ENCODE data around the gene CCNI2.

Gene CCNI2

DNA sequence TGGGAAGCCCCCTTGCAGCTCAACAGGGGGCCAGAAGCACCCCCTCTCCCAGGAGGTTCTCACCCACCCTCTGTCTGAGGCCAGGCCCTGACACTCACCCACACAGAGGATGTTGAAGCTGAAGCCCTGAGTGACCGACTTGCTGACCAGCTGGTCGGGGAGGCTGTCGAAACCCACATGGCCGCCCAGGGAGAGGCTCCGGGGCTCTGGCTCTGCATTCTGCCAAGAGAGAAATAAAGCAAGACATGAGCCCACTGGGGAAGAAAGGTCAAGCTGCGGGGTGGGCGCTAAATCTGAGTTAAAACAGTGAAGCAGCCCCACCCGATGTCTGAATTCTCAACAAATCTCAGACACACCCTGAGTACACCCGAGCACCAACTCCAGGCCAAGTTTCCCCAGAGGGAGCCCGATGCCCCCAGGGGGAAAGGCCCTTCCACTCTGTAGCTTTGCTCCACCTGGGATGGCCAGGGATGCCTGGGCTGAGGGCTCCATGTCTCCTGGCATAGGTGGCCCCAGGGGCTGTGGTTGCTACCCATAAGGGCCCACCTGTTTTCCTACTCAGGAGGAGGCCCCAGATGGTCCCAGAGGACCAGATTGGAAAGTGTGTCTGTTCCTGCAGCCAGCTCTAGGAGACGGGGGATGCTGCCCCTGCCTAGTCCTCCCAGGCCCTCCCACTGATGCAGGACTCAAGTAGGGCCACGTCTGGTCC lies 18.2 kb downstream of the CCNI2 start:
- DNase-seq (ENCODE audit: low read depth) = no peak

DNA sequence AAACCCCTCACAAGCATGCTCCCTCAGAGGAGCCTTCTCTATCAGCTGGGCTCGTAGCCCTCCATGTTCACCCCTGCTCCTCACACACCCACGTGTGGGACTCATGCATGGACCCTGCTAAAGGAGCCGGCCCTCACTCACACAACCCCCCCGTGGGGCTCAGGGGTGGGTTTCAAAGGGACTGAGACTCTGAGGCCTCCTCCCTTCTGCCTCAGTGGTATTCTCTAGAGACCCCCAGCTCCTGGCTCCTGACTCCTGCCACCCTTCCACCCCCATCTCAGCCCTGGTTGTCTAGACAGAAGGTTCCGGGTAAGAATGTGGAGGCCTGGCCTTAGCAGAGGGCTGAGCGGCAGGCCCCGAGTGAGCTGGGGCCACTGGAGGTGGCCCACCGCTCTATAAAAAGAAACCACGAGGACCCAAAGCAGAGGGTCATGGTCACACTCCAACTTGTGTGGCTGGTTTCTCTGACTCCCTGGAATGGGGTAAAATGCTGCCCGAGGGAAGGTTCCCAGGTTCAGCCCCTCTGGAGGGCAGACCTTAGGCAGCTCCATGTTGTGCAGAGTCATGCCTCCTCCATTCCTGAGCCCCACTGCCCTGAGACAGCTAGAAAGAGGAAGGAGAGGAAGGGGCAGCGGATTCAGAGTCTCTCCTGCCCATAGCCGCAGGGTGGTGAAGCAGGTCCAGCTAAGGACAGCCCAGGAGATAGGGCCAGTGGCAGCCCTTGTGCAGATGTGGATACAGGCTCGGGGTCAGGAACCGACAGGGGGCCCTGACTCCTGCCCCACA lies 19.0 kb downstream of the CCNI2 start:
- no peak for DNase-seq (ENCODE audit: low read depth)

DNA sequence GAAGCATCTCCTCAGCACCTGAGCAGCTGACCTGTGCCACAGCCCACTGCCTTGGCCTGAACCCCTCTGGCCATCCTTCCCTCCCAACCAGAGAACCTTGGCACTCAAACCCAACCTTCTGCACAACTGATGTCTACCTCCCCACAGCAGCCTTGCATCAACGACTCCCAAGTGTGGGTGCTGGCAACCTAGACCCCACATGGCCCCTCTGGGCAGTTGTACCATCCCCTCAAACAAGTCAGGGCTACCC lies 19.5 kb downstream of the CCNI2 start:
- no peak for DNase-seq (ENCODE audit: low read depth)

DNA sequence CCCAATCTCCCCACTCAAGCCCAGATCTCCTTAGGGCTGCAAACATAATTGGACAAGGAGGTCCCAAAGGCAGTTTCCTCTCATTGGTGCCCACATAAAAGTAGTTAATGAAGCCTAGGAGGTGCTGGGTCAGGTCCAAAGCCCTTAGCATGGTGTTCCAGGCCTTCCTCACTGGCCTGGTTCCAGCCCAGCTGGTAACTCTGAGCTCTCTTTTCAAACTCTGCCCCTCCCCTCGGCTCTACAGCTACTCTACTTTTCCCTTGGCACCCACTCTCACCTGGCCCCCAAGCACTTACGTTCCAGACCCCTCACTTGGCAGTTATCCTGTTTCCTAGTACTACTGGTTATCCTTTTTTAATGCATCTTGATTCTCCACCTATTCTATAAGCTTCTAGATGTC lies 19.9 kb downstream of the CCNI2 start:
- DNase-seq (ENCODE audit: low read depth) = no peak

DNA sequence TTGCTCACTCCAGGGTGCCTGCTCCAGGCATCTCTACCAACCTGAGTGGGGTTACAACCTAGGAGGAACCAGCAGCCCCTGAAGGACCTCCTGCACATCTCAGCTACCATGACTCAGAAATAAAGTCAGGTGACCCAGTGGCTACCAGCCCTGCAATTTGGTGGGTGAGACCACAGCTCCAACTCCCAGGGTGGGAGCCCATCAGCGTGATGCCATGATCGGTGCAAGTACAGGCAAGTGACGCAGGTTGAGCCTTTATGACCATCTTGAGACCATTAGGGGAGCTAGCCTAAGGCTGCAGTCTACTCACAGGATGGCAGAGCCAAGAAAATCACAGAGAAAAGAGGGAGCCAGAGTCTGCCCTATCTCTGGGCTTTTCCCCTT lies 21.3 kb downstream of the CCNI2 start:
- DNase-seq (ENCODE audit: low read depth) = no peak

DNA sequence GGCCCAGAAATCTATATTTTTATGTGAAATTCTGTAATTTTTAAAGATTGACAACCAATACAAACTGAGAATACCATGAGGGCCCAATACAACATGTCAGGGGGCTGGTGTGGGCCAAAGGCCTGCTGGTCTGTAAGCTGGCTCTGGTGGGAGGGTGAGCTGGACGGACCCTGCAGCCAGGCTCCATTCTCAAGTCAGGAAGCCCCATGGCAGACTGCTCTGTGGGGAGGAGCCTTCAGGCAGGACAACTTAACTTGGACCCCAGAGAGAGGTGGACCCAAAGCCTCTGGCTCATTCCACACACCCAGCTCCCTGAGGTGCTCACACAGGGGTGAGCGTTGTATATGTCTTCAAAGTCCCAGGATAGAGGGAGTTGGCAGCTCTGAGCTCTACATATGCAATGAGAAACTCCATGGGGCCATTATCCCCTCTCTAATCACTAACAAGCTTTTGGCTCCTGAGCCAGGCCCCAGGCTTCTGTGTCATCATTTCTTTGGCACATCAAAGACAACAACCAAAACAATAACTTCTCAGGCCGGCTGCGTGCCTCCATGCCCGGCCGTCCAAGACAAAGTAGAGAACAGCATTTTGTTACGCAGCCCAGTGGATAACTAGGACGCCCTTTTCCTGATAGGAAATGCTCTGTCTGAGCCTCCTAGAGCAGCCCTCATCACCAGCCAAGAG lies 23.4 kb downstream of the CCNI2 start:
- DNase-seq (ENCODE audit: low read depth) = no peak

DNA sequence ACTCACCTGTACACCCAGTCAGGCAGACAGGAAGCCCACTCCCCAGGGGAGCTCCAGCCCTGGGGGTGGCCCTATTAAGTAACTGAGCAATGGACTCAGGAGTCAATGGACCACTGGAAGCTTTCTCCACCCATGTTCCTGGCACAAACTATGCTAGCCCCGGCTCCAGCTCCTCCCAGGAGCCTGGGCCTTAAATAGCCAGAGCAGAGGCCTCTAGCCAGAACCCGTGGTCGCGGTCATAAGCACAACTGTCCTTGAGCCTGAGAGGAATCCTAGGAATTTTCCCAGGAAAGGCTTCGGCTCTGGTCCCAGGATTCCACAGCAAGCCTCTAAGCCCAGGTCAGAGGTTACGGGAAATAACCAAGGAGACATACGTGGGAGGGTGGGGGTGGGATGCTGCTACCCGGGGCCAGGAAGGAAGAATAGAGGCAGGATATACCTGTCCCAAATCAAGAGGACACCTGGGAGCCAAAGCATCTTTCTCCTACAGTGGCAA lies 24.3 kb downstream of the CCNI2 start:
- DNase-seq (ENCODE audit: low read depth) = no peak

DNA sequence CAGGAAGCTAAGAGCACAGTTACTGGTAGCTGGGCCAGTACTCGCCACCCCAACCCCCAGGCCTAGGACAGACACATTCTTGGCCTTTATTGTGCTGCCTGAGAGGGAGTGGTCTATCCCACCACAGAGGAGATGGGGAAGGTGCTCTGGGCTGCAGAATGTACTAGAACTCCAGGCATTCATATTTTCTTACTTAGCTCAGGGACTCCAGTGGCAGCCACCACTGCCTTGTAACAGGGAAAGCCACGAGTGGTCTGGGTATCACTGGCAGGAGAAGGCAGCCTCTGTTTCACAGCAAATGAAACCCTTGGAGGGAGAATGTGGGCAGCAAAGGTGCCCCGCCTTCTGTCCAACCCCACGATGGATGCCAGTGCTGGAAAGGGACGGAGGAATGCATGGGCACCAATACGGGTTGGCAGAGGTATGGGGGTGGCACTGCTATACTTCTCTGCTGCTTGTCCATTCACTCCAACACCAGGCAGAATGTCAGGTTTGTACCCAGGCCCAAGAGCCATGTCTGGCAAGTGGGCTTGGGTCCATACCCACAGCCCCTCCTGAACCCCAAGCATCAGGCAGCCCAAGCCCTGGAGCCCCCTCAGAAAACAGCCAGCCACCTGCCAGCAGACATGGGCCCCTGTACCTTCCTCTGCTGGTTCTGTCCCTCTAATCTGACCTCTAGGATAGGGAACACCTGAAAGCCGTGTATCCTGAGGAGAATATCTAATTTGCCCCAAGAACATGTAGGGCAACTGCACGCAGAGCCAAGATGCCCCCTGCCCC lies 25.3 kb downstream of the CCNI2 start:
- DNase-seq (ENCODE audit: low read depth) = no peak

DNA sequence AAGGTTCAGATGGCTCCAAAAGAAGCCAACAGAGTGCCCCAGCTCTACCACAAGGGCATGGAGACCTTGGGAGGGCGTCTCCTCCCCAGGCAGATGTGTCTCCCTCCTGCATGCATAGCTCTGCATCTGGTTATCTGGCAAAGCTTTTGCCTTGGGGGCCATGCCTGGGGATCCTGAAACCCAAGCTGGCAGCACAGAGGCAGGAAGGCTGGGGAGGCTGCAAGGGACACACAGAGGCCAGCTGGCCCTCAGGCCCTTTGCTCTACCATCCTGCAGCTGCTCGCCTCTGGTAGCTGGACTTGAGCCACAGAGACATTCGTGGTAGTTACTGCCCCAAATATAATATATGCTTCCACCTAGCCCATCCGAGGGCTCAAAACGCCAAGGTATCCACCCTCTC lies 25.9 kb downstream of the CCNI2 start:
- no peak for DNase-seq (ENCODE audit: low read depth)

DNA sequence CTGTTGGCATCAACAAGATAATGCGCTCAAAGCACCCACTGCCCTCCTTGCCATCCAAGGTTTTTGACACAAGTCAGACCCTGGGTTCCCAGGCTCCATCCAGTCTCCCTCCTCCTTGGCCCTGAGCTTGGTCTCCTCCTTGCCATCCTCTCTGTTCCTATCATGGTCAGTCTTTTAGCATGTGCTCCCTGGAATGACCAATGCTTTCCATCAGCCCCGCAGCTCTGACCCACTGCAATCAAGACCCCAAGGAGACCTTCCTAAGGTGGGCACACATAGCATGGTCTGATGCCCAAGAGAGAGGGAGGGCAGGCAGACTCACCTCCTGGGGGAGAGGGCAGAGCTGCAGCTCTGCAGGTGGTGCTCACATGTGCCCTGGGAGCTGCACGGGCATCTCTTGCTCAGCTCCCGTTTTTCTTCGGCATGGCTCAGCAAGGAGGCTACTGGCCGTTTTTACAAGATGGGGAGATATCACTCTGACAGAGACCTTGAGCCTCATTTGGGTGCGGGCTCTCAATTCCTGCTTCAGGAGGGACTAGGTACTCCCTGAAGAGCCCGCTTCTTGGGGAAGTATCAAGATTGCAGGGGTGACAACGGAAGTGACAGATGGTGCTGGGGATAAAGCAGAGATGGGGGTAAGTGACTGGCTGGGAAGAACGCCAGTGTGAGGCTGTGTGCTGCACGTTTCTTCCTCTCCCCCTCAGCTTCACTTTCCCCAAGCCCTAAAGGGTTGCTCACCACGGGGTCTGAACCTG lies 26.6 kb downstream of the CCNI2 start:
- no peak for DNase-seq (ENCODE audit: low read depth)

DNA sequence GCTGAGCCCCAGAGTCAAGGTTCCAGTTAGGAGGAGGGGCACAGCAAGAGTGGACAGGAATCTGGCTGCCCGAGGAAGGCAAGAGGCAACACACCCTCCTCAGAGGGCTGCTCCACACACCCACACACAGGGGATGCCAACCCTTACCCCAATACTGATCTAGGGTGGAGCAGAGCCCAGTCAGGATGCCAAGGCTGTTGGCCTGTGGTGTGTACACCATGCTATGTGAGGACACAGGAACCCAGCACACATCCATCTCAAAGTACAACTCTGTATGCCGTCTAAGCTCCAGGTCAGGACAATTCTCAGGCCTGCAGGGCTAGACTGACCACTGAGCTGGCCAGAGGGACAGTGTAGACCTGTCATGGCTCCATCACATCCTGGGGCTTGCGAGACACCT lies 27.2 kb downstream of the CCNI2 start:
- DNase-seq (ENCODE audit: low read depth) = no peak

DNA sequence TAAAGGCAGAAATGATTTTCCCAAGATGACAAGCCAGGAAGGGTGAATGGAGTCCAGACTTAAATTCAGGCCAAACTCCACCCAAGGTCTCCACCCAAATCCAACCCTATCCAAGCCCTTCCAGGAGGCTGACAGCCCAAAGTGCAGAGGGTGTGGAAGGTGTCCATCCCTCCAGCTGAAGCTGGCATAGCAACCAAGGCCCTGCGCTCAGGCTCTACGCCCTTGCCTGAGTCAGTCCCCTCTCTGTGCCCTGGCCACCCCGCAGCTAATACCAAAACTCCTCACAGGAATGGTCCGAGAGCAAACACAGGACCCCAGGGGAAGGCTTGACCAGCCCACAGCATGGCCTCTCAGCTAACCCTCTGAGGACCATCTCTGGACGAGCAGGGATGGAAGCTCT lies 27.7 kb downstream of the CCNI2 start:
- DNase-seq (ENCODE audit: low read depth) = no peak

DNA sequence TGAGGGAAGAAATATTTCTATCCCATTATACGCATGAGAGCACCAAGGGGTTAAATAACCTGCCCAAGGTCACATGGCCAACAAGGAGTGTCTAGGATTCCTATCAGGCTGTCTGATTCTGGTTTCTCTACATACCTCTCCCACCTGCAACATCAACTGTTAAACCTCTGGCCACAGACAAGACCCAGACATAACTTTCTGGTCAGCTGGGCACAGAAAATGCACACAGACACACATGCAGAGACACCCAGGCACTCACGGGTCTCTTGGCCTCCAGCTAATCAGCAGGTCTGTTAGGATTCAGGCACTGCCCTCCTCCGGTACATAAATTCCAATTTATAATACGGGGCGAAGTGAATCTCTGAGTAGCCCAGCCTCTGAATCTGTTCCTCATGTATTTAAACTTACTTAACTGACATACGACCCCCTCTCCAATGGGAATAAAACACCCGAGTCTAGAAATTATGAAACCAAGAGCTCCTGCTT lies 28.3 kb downstream of the CCNI2 start:
- DNase-seq (ENCODE audit: low read depth) = no peak

DNA sequence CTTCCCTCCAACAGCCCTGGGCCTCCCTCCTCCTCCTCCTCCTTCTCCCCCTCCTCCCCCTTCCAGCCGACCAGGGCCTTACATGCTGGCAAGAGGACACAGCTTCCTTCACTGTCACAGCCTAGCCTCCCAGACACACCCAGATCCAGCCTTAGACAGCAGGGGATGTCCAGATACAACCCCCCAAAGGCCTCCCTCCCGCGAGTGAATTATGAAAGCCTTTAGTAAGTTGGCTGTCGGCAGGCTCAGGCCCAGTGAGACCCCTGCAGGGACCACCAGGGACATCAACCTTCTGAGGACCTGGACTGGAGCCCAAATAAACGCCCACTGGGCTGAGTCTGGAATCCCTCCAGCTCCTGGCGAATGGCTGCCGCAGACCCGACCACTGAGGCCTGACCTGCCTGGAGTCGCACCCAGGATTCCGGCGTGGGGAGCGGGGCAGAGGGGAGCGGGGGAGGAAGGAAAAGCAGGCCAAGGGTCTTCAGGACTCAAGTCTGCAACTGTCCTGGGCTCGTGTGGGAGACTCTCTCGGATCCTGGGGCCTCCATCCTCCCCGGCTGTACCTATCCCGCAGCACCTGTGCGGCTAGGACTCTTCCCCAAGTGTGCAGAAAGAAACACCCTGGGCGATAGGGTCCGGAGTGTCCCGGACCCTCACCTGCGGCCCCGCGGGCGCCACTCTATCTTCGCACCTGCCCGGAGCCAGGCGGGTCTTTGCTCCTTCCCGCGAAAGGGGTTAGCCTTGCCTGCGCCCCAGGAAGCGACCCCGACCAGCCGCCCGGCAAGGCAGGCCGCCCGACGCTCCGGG lies 29.1 kb downstream of the CCNI2 start:
- no peak for DNase-seq (ENCODE audit: low read depth)

DNA sequence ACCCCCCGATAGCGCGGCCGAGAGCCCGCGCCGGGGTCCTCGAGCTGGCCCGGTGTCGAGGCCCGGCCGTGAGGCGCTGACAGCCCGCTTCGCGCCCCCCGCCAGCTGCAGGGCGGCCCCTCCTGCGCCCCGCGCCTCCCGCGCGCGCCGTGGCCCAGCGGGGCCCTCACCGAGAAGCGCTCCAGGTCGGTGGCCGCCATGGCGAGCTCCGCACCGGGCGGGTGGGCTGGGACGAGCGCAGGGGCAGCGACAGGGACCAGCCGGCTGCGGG lies 29.6 kb downstream of the CCNI2 start:
- no peak for DNase-seq (ENCODE audit: low read depth)

DNA sequence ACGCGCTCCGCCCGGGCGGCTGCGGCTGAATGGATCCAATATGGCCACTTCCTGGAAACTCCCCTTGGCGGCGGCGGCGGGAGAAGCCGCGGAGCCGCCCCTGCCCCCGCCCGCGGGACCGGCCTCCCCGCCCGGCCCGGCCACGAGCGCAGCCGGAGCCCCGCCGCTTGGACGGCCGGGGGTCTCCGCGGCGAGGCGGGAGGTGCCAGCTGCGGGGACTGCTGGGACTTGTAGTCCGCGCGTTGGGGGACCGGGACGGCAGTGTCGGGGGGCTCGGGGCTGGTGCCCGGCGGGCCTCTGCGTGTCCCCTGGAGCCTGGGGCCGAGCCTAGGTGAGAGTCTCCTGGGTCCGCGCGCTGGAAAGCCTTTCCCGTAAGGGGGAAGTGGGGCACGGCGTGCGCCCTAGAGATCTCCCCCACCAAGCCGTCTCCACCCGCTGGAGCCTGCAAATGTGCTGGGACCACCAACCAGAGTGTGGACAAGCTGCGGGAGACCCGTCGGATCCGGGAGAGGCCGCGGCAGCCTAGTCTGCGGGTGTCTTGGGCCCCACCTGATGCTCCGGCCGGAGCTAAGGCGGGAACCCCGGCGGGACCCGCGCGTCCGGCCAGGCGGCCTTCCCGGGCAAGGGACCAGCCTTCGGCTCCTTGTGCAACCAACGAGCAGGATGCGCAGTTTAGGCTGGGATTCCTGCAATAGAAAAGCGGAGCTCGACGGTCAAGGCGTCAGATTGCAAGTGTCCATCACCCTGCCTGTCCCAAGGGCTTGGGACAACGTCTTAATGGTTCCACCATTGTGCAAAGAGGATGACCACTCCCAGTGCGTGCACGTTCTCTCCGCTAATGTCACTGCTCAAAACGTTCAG lies 30.2 kb downstream of the CCNI2 start, which contains the start of gene SEPTIN8:
Gene SEPTIN8, minus strand, starts transcription at position 31 of the 861 bp plus-strand sequence. CDS start 102 bp downstream, outside the sequence.
- DNase-seq (ENCODE audit: low read depth) = peak; percentile 29

DNA sequence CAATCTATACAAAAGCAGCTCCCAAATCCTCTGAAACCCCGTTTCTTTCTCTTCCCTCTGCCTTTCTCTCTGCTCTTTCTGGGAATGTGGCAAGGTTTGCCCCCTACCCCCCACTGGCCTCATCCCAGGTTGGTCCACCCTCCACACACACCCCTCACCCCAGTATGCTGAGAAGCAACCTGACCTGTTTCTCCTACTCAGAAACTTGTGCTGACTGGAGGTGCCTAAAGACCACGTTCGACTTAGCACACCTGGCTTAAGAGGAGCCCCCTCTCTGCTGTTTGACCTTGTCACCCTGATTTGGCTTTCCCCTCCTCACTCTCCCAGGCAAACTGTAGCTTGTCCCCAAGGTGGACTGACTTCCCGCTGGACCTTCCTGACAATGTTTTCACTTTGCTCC lies 30.9 kb downstream of the CCNI2 start:
- no peak for DNase-seq (ENCODE audit: low read depth)

DNA sequence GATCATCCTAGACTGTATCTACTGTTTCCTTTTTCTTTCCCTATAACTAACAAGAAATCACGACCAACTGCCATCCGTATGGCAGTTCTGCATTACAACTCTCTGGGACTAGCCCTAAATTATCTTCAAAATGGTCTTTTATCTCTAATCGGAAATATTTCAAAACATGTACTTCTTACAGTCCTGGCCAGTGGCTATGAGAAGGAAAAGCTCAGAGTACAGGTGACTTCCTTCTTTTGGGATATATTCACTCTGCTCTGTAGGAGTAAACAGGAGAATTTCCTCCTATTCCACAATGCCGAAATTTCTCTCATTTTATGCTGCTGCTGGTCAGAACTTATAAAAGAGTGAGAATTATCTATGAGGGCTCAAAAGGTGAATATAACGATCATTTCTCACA lies 31.6 kb downstream of the CCNI2 start:
- no peak for DNase-seq (ENCODE audit: low read depth)

DNA sequence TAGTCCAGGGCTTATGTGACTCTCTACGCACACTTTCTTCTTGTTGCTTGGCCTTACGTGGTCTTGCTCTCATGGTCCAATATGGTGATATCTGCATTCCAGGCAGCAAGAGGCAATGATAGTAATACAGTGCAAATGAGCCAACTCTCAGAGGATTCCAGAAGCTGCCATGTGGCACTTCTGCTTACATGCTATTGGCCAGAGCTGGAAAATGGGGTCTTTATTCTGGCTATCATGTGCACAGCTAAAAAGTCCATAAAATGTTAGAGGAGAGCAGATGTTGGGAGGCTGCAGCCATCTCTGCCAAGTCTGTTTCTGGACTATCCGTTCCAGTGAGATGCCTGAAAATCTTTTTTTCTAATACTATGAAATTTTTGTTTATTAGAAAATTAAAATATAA lies 32.7 kb downstream of the CCNI2 start:
- DNase-seq (ENCODE audit: low read depth) = no peak

DNA sequence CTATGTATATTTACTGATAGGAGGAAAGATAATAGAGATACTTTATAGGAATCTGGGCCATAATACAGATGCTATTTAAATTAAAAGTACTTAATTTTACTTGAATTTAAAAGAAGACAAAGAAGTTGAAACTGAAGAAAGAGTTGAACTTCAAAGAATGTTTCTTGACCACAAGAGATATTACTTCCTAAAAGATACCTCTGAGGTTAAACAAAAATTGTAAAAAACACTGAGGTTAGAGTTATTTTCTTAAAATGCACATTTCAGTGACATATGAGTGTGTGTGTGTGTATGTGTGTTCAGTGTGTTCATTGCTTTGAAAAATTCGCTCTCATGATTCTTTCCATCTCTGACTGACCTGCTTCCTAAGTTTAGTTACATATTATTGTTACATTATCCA lies 33.4 kb downstream of the CCNI2 start:
- DNase-seq (ENCODE audit: low read depth) = no peak

All from activated T-cell treated with anti-CD3 and anti-CD28 coated beads for 24 hours (primary cell).